ENCODE measurements around the gene GP2. TPM values are rescaled to one million over a fixed set of nuclear protein-coding genes. Genes with fewer than 3 reads are reported as not detected.

Gene GP2
- total and polyA plus RNA-seq, 10 donors, result 0.26 to 4.9 (median 0.99) TPM; not detected in 4

DNA sequence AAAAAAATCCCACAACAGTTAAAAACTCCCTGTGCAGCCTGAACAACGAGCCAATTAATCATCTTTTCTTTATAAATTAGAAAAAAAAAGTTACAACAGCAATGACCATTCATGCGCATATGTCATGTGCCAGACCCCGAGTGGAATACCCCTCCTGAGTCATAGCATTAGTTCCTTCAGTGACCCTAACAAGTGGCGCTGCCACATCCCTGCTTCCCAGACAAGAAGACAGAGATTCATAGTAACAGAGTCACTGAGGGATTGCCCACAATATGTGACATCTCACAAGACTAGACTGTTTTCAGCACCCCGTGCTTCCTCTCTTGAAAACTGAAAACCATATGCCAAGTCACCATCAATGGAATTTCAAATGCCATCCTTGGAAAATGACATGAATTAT, 17.3 kb upstream of the GP2 start:
- intact Hi-C loops (cut with DNase I; ENCODE audit: low total_unique reads), result no loop called here
- WGBS, 5 donors, result 69 to 78% (median 76%) methylated on average over 5 of the region's 5 CpGs

DNA sequence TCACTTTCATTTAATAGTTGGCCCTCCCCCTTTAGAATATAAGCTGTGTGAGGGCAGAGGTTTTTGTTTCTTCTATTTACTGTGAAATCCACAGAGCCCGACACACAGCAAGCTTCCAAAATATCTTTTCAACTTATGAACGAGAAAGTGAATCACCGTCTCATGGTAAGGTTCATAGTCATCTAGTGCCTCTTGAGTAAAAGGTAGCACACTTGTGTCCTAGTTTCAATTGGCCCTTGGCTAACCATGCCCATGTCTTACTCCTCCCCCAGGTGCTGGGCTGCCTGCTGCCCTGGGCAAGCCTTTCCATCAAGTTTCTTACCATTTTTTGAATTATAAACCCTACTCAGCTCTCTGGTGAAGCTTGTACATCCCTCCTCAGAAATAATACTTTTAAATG, 12.4 kb upstream of the GP2 start:
- DNase-seq, result no peak
- no peaks in the 10 kb centered on the region for H3K36me3 ChIP-seq
- no peak overlapping the region for H3K27ac ChIP-seq
- H3K4me1 ChIP-seq, result no peaks in the 10 kb centered on the region
- no peak overlapping the region for H3K4me3 ChIP-seq
- TF ChIP-seq POLR2A (IDR thresholded peaks at IDR 0.05), result no peak
- TF ChIP-seq POLR2AphosphoS5 (IDR thresholded peaks at IDR 0.05), result no peak
- TF ChIP-seq, protein P1, sequence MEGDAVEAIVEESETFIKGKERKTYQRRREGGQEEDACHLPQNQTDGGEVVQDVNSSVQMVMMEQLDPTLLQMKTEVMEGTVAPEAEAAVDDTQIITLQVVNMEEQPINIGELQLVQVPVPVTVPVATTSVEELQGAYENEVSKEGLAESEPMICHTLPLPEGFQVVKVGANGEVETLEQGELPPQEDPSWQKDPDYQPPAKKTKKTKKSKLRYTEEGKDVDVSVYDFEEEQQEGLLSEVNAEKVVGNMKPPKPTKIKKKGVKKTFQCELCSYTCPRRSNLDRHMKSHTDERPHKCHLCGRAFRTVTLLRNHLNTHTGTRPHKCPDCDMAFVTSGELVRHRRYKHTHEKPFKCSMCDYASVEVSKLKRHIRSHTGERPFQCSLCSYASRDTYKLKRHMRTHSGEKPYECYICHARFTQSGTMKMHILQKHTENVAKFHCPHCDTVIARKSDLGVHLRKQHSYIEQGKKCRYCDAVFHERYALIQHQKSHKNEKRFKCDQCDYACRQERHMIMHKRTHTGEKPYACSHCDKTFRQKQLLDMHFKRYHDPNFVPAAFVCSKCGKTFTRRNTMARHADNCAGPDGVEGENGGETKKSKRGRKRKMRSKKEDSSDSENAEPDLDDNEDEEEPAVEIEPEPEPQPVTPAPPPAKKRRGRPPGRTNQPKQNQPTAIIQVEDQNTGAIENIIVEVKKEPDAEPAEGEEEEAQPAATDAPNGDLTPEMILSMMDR (IDR thresholded peaks at IDR 0.05 in 8 of 11, conservative IDR thresholded peaks at IDR 0.05 in 3 of 11), result no peak
- WGBS, 5 donors, result 84 to 93% (median 86%) methylated on average over 3 of the region's 3 CpGs
- intact Hi-C loops (cut with DNase I; ENCODE audit: low total_unique reads), result no loop called here
- H3K9me3 ChIP-seq, result no peaks in the 10 kb centered on the region
- H3K27me3 ChIP-seq (replicated peaks in 1 of 7), result peaks cover 0 to 22% (median 0%) of the 10 kb centered on the region in 7 donors

More for the DNA sequence above, 17.3 kb upstream of the GP2 start:
- DNase-seq, result no peak
- H3K4me3 ChIP-seq, result no peak overlapping the region
- TF ChIP-seq POLR2AphosphoS5 (IDR thresholded peaks at IDR 0.05) (no peak), POLR2A (IDR thresholded peaks at IDR 0.05) (no peak)
- TF ChIP-seq, protein P1 (IDR thresholded peaks at IDR 0.05 in 8 of 11, conservative IDR thresholded peaks at IDR 0.05 in 3 of 11), result no peak
- H3K4me1 ChIP-seq, result no peaks in the 10 kb centered on the region
- H3K27ac ChIP-seq, result no peak overlapping the region
- no peaks in the 10 kb centered on the region for H3K9me3 ChIP-seq
- no peaks in the 10 kb centered on the region for H3K36me3 ChIP-seq
- peaks cover 0 to 31% (median 0%) of the 10 kb centered on the region in 7 donors for H3K27me3 ChIP-seq (replicated peaks in 1 of 7)

DNA sequence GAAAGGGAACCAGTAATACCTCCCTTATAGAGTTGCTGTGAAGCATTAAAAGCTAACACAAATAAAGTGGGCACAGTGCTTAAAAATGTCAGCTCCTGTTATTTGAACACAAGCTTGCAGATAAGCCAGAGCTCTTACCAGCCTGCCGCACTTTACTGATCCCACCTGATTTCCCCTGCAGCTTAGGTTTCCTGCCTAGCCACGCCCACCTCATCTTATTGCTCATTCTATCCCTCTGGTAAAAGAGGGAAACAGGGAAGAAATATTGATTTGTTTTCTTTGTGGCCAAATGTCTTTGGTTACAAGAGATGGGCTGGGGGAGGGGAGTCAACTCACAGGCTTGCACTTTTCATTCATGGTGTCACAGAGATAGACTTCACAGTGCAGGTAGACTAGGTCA, 9.6 kb upstream of the GP2 start:
- peaks cover 0 to 28% (median 0%) of the 10 kb centered on the region in 7 donors for H3K27me3 ChIP-seq (replicated peaks in 1 of 7)
- intact Hi-C loops (cut with DNase I; ENCODE audit: low total_unique reads), result no loop called here
- no peaks in the 10 kb centered on the region for H3K4me1 ChIP-seq
- no peaks in the 10 kb centered on the region for H3K36me3 ChIP-seq
- 50 to 63% (median 63%) methylated on average over 2 of the region's 2 CpGs for WGBS, 5 donors
- TF ChIP-seq POLR2AphosphoS5 (IDR thresholded peaks at IDR 0.05) (no peak), POLR2A (IDR thresholded peaks at IDR 0.05) (no peak)
- TF ChIP-seq, protein P1 (IDR thresholded peaks at IDR 0.05 in 8 of 11, conservative IDR thresholded peaks at IDR 0.05 in 3 of 11), result no peak
- no peaks in the 10 kb centered on the region for H3K9me3 ChIP-seq
- no peak overlapping the region for H3K4me3 ChIP-seq
- no peak overlapping the region for H3K27ac ChIP-seq
- no peak for DNase-seq

DNA sequence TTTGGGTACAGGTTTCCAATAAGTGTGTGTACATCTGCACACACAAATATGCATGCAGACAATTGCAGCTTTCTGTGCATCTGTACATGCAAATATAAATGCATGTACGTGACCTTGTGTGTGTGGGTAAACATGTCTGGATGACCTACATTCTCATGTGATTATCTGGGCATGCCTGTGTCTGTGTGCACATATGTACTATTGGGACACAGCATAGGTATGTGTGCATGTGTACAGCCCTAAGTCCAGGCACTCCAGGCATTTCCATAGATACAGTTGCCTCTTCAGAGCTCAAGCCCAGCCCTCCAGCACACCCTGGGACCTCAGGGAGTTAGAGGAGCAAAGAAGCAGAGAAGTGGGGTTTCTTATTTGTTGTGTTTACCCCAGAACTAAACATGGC, 7.1 kb upstream of the GP2 start:
- H3K9me3 ChIP-seq, result no peaks in the 10 kb centered on the region
- intact Hi-C loops (cut with DNase I; ENCODE audit: low total_unique reads), result no loop called here
- no peak overlapping the region for H3K4me3 ChIP-seq
- peaks cover 0 to 28% (median 0%) of the 10 kb centered on the region in 7 donors for H3K27me3 ChIP-seq (replicated peaks in 1 of 7)
- H3K4me1 ChIP-seq, result no peaks in the 10 kb centered on the region
- no peak for DNase-seq
- no peak overlapping the region for H3K27ac ChIP-seq
- no peaks in the 10 kb centered on the region for H3K36me3 ChIP-seq
- TF ChIP-seq, protein P1 (IDR thresholded peaks at IDR 0.05 in 8 of 11, conservative IDR thresholded peaks at IDR 0.05 in 3 of 11), result no peak
- TF ChIP-seq POLR2AphosphoS5 (IDR thresholded peaks at IDR 0.05), result no peak
- no peak for TF ChIP-seq POLR2A (IDR thresholded peaks at IDR 0.05)
- WGBS, 5 donors, result 59 to 73% (median 67%) methylated on average over 1 of the region's 1 CpG
